ENCODE measurements around the gene RTL1.

RTL1 gene

DNA sequence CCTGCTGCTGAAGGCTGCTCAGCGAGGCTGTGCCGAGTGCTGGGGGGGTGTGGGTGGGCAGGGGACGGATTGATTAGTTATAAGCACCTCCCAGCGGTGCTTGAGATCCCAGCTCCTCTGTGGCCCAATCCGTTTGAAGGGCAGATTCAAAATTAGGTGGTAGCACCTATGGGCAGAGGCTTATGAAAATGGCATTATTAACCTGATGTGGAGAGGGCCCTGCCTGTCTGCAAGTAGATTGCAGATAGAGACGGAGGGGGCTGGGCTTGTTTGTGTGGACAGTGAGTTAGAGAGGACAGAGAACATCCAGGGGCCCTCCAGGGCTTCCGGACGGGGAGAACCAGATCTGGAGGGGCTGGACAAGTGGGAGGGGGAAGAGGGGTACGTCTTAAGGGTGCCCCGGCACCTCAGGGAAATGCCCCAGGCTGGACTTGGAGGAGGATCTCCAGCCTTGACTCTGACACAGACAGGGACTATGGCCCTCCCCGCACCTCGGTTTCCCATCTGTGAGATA is at the start of gene RTL1:
Gene RTL1 (minus strand): TSS at position 51 of the 514 bp plus-strand sequence. CDS start 18,934 bp downstream, outside the sequence.
- DNase-seq = no peak

DNA sequence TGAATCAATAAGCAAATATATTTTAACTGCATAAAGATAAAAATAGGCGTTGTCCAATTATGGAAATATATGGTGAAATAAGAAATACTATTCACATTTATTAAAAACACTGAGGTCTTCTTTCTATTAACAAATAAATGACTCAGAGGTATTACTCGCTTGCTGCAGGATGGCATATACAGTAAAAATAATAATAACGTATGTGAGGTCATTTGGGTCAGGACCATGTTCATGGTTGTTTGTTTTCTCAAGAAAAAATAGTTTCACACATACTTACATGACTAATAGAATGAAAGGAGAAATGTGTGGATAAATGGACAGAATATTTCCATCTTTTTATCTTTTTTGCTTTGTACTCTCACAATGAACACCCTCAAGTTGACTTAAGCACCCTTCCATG is 46.5 kb upstream of the RTL1 start:
- no peak for DNase-seq

DNA sequence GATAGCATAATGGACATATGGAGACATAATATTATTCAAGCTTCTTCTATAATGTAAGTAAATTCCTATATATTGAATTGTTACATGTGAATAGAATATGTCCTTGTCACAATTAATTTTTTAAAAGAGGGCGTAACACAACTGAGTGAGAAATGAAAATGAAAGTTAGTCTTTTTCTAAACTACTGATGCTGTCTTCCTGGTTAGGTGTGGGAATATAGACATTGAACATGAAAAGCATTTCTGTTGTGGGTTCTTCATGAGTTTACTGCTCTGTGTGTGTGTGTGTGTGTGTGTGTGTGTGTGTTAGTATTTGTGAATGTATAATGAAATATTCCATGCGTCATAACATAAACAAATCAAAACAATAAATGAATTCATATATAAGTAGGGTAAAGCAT is 40.5 kb upstream of the RTL1 start:
- no peak for DNase-seq

DNA sequence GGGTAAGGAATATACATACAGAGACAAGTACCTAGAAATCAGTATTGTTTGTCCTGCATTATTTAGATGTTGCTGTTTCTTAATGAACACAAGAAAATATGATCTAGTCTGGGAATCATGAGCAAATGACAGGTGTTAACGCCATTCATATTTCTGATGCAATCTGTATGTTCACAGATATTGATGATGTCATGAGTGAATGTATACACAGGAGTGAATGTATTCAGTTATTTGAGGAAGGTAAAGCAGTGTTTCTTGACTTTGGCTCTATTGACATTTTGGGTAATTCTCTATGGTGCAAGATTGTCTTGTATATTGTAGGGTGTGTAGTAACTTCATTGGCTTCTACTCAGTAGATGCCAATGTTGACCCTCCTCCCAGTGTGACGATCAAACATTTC is 26.7 kb upstream of the RTL1 start:
- no peak for DNase-seq

DNA sequence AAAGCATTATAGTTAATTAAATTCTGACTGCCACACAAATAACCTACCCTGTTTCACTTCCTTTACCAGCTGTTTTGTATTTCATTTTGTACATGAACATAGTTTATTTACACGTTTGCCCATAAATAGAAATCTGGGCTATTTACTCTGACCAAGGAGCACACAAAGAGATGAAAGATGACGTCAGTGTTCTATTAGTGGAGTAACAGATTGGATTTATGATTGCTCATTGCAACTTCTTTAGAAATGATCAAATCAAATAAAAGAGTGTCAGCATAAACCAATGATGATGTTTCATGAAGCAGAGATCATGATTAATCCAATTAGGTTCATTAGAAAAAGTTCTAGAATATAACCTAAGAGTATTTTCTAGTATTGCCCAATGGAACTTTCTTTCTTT is 12.0 kb upstream of the RTL1 start:
- DNase-seq = no peak

DNA sequence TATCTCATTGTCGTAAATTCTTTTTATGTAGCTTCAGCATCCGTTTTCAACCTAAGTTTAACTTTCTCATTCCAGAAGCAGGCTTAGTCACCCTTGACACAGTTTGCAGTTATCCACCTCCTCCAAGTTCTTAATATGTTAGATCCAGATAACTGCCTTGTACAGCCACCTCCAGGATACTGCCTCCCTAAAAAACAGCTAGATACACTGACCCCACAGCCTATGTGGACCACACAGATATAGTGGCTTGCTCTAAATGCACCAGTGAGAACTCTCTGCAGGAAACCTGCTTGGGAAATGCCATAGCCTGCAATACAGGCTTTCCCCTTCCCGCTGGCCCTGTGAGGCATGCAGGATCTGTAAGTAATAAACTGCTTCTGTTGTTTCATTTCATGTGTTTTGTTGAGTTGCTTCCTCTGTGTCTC is 11.1 kb upstream of the RTL1 start:
- DNase-seq = peak; percentile 85

DNA sequence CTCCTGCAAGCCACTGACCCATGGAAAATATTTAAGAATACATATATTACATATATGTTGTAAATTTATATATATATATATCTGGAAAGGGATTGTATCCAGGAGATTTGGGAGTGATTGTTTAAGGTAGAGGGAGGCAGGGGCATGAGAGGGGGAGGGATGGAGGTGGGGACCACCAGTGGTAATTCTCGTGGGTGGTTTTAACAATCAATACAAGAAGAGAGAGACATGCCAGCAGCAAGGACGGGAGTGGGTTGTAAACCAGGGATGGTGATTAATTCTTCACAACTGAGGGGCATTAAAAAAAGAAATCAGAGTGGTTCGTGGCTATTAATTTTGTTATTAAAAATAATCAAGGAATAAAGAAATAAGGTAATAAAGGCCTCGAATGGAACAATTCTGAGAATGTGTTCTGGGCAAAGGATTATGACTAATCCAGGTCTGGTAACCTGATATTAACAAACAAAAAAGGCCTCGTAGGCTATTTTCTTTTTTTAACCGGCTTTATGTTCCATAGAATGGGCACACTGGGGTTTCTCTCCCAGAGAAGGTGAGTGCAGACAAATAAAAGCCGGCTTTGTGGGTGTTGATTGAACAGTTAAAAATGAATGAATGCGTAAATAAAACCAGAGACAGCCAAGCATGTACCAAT is 8.3 kb upstream of the RTL1 start:
- DNase-seq = no peak

DNA sequence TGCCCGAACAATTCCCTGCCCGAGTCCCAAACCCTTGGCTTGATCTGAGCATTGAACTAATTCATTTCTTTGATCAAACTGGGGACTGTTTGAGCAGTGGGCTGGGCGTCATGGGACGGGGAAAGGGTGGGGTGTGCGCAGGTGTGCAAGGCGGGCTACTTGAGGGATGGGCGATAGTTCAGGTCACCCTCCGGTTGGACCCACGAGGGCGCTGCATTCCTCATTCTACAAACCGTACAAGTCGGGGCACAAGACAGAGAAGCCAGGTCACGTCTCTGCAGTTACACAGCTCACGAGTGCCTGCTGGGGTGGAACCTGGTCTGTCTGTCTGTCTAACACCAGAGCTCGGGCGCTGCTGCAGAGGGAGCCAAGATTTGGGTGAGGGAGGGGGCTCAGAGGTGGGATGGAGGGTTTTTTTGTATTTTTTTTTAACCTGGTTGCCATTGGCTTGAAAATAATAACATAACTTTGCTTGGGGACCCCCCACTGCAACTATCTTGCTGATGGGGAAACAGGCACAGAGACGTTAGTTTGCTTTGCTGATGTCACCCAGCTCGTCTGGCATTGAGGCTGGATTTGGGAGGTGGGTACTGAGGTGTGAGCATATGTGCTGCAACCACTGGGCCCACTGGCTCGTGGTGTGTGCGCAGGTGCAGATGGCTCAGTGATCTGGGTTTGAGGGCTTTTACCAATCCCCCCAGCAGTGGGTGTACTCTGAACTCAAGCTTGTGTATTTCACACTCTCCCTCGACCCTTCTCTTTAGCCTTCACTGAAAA is 7.6 kb upstream of the RTL1 start:
- DNase-seq = no peak

DNA sequence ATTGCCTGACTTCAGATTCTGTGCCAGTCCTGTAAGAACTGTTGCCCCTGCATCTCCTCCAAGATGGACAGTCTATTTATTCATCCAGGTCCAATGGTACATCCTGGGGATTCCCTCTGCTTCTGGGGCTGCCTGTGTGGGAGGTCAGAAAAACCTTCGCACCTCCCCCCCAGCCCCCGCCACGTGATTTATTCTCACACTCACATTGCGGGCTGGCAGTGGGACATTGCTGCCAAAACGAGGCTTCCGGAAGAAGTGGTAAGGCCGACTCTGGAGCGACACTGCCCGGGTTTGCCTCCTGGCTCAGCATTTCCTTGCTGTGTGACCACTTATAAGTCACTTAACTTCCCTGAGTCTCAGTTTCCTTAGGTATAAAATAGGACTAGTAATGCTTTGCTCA is 5.9 kb upstream of the RTL1 start:
- no peak for DNase-seq

DNA sequence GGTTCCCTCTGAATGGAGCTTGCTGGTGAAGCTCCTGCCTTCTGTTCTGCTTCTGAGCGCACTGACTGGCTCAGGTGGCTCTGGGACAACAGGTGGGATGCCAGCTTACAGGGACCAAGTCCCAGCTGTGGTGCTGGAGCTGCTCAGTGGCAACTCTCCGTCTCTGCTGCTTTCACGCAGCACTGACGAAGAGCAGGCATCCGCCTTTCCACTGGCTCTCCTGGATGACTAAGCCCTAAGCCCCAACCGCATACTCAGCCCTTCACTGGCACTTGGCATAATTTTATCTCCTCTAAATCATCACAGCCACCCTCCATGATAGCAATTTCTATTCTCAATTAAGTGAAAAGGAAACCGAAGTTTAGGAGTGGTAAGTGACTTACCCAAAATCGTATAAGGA is 3.7 kb upstream of the RTL1 start:
- DNase-seq = no peak

DNA sequence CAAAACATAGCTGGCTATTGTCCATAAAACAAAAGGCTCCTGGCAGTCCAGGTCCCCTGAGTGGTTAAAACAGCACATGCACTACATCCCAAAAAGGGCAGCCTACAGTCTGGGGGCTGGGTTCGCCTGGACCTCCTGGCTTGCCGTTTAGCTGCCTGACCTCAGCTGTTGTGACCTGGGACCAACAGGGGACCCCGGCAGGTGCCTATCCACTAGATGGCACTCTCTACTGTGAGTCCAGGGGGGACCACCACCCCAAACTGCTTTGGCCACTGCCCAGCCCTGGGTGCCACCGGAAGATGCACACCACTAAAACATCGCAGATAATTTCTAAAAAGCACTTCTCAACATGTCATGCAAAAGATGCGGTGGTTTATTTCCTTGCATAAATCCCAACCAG is 2.9 kb upstream of the RTL1 start:
- DNase-seq = no peak

DNA sequence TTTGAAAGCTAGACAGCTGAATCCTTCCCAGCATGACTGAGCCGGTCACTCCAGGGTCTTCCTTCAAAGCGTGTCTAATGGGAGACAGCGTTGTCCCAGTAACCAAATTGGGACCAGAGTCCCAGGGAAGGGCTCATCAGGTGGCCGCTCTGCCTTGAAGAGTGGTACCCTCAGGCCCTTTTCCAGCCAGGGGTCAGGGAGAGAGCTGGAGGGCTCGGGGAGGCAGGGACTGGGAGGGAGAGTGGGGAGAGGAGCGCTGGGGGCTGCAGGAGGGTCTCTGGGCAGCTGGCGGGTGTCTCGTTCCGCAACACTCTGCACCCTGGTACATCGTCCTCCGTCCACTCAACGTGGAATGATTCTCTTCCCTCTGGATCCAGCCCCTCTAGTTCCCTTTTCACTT is 1.6 kb upstream of the RTL1 start:
- no peak for DNase-seq

DNA sequence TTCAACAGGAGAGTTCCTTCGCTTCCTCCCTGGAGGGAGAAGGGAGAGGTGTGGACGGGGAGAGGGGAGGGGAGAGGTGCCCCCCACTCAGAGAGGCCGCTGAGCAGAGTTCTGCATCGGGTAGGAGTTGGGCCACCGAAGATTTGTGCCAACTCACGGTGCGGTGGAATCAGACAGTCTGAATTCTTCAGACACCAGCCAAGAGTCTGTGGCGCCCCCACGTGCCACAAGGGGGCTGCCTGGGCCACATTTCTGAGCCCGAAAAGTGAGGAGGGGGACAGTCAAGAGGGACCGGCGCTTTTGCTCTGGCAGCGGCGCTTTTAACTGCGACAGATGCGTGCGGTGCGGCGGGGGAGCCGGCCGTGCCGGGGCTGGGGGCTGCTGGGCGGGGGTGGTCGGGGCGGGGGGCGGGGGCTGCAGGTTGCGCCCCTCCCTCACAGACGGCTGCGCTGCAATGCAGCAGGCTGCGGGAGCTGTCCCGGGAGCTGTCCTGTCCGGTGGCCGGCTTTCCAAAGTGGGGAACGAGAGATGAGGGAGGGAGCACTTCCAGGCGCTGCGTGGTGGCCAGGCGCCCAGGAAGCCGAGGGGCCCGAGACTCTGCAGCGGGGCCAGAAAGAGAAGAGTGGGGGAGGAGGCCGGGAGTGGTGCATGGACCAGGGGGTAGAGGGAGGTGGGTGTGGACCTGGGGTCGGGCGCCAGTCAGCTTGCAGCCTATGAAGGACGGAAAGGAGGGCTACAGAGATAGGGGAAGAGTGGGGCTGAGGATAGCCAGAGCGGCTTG is 975 bp upstream of the RTL1 start:
- no peak for DNase-seq

DNA sequence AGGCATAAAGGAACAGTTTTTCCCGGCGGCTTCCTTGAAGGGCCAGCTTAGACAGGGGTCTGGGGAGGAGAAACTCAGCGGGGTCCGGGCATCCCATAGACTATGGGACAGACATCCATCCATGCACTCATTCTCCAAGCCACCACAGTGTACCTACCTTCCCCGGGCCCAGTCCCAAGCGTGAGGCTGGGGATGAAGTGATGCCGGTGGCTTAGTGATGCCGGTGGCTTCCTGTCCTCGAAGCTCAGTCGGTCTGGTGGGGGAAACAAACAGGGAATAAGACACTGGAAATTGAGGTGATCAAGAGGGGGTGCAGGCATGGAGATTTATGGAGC is 421 bp downstream of the RTL1 start:
- DNase-seq = no peak

DNA sequence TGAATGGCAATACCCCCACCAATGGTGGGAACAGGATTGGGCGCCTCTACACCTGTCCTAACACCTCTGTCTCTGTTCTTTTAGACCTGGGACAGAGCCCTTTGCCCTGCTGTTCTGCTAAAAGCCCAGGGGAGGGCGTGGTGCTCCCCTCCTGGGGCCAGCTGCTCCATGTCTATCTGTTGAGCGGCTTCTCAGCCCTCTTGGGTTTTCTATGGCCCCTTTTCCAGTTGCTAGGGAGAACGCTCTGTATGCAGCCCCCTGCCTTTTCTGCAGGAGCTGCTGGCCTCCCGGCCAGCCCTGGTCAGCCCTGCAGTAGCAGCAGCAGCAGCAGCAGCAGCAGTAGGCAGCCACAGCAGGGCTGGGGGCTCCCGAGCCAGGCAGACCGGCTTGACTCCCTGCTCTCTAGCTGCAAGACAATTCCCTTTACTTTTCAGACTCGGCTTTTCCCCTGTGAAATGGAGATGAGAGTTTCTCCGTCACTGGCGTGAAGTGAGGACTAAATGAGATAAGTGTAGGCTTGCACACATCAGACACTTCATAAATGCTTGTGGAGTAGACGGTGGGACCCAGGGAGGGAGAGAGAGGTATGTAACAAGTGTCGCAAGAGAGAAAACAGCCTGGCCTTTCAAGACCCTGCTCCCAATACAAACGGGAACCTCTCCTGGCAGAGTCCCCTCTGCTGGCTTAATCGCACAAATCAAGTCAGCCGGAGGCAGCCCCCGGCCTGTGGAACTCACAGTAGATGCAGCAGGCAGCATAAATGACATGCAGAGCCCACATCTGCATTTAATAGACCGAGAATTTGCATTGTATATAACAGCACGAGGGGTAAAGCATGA is 1.0 kb downstream of the RTL1 start:
- DNase-seq = no peak

DNA sequence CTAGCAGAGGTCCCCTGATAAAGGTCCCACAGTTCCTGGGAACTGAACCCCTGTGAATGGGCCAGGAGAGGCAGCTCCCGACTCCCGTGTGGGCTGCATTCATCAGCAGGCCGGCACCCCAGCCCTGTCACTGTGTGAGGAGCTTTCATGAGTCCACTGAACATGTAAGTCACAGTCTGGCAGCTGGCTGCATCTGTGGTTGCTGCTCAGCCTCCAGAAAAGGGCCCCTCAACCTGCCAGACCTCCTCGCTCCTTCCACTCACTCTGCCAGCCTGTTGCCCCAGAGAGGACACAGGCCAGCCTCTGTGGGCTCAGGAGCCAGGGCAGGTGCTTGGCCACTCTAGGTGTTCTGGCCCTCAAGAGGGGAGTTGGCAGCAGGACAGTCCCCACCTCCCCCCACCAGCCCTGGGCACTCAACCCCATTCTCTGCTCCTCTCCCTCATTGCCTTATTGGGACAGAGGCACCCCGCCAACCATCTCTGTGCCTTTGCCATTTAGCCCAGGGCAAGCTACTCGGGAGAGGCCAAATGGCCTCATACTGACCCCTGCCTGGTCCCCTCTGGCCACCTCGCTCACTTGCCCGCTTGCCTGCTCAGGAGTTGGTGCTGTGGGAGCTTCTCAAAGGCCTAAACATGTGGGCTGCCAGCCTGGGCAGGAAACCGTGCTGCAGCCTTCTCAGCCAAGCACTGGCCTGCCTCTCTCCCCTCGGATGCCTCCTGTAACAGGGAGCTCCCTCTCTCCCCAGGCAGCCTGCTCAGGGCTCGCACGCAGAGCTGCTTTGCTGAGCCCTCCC is 1.9 kb downstream of the RTL1 start:
- DNase-seq = no peak

DNA sequence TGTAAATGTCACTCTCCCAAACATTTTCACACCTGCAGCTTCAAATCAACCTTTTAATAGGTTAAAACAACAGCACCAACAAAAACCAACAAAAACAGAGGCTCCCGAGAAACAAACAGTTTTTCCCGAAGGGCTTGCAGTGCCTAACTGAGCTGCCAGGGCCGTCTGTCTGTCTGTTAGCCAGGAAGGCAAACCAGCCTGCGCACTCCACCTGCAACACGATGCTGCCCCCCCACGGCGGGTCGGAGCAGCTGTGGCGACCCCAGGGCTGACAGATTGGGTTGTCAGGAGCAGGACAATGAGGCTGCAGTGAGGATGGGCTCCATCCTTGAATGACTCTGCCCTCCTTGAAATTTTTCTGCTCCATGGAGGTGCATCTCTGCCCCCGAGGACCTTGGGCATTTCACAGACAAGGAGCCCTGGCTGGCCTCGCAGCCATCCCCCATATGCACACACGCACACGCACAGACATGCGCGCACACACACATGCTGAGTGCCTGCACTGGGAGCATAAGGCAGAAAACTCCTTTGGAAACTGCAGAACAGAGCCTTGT is 2.6 kb downstream of the RTL1 start:
- DNase-seq = no peak

DNA sequence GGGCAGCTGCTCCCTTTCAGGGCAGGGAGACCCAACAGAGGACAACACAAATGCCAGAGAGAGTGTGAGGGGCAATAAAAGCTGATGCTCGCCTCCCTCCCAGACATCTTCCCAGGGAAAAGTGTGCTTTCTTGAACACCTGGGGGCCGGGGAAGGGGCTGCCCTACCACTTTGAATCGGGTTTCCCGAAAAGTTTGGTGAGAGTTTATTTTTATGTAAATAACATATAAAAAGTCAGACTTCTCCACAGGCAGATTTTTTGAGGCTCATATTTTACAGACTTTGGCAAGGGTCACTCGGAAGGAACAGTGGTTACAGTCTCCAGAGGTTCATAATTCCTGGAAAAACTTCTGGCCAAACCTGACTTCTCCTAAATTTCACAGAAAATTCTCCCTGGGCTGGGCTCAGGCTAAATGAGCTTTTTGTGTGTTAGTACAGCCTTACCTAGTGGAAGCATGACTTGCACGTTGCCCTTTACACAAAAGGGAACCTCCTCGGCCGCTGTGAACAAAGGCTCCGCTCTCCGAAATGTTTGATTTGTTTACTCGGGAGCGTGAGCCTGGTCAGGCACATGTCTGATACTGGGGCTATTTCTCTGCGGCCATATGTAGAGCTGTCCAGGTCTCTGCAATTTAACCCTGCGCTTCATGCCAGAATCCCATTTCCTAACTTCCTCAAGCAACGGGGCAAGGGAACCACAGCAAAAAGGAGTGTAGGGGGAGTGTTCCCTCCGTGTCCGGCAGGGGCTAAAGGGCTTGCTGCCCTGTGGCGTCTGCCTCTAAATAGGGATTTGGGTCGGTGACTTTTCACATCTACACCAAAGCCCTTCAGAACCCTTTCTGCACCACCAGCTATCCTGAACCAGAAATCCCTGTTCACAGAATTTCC is 3.4 kb downstream of the RTL1 start:
- no peak for DNase-seq

DNA sequence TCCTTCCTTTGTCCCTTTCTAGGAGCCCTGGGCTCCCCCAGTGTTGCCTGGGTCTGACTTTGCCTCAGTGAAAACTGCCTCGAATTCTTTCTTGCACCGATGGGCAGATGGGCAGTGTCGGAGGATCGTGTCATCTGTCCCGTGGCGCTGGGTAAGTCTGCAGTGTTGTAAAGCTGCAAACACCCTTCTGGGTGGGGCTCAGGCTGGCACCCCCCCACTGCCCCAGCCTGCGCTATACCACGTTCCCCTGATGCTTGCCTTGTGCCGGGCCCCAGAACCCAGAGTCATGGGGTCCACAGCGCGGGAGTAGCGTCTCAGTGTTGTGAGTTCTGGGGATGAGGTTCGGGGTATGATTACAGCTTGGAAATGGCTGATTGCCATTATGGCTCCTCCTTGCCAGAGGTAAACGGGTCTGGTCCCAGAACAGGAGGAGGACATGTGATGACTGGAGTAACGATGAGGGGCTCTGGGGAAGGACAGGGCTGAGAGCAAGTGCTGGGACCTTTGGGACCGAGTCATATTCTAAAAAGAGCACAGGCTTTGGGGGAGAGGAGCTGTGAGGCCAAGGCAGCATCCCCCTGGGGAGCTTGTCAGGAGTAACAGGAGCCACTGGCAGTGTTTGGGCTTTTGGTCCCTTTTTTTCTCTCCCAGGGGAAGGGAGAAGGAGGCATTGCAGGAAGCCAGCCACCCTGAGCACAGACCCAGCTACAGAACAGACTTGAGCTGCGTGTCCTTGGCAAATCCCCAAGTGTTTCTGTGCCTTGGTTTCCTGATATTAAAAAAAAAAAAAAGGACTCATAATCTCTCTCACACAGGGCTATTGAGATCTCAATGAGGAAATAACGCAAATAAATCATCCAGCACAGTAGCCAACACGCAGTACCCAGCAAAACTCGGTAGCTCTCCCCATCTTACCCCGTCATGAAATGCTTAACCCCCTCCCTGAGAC is 4.3 kb downstream of the RTL1 start:
- DNase-seq = no peak
